Endodermal cell (in vitro differentiated cells): ENCODE data around the gene SLC25A10. TPM values are rescaled to one million over a fixed set of nuclear protein-coding genes. Genes with fewer than 3 reads are reported as not detected.
A peak's percentile ranks its signal among the peaks of the same experiment; 100 is the strongest.
"Not testable (repeated sequence)": the region's sequence is repeated elsewhere in the genome, so short reads cannot be mapped to it uniquely, and the experiment has no call there.

Experiments used
- DNase-seq: peaks from one replicate; pipeline ENCODE4 v3.0.0-alpha.2; 2017
- H3K27ac ChIP-seq: 2 replicates; pipeline ENCODE4 v1.5.1; 2013; ENCODE audit warnings: mild to moderate bottlenecking, low read depth, low read length, moderate library complexity
- H3K27me3 ChIP-seq: 2 replicates; pipeline ENCODE4 v1.6.1; 2013; ENCODE audit warnings: mild to moderate bottlenecking, low read length, moderate library complexity; ENCODE audit not compliant: insufficient read depth, control insufficient read depth, poor library complexity, severe bottlenecking
- H3K36me3 ChIP-seq: 2 replicates; pipeline ENCODE4 v1.7.0; 2013; ENCODE audit warnings: mild to moderate bottlenecking, low read length, moderate library complexity; ENCODE audit not compliant: control insufficient read depth, insufficient read depth
- H3K4me1 ChIP-seq: one replicate; pipeline ENCODE4 v1.7.0; 2013; ENCODE audit warnings: low read length; ENCODE audit not compliant: control insufficient read depth, insufficient read depth
- H3K4me3 ChIP-seq: 2 replicates; pipeline ENCODE4 v1.5.1; 2013; ENCODE audit warnings: mild to moderate bottlenecking, low read length, moderate library complexity
- H3K9ac ChIP-seq: 2 replicates; pipeline ENCODE4 v1.6.1; 2013; ENCODE audit warnings: mild to moderate bottlenecking, low read length, moderate library complexity; ENCODE audit not compliant: poor library complexity, severe bottlenecking; ENCODE audit errors: extremely low read depth
- H3K9me3 ChIP-seq: 2 replicates; pipeline ENCODE4 v1.6.1; 2013; ENCODE audit warnings: mild to moderate bottlenecking, low read length, moderate library complexity; ENCODE audit not compliant: control insufficient read depth
- H3K27ac Mint-ChIP-seq: 2 replicates; pipeline ENCODE4 v1.8.0; 2020; ENCODE audit warnings: mixed read lengths
- H3K27me3 Mint-ChIP-seq: 2 replicates; pipeline ENCODE4 v1.8.0; 2021; ENCODE audit warnings: mild to moderate bottlenecking, mixed read lengths; ENCODE audit not compliant: insufficient read depth
- H3K36me3 Mint-ChIP-seq: 2 replicates; pipeline ENCODE4 v1.8.0; 2020; ENCODE audit warnings: low read depth, mixed read lengths
- H3K4me1 Mint-ChIP-seq: 2 replicates; pipeline ENCODE4 v1.8.0; 2020; ENCODE audit warnings: mixed read lengths
- H3K4me3 Mint-ChIP-seq: 2 replicates; pipeline ENCODE4 v1.8.0; 2020; ENCODE audit warnings: mild to moderate bottlenecking, moderate library complexity, mixed read lengths
- H3K9me3 Mint-ChIP-seq: 2 replicates; pipeline ENCODE4 v1.8.0; 2020; ENCODE audit warnings: mild to moderate bottlenecking, mixed read lengths
- WGBS, 2 experiments: methylation state at CpG; one replicate each; pipeline versions ENCODE4 v1.1.5 to v1.1.7; 2013; ENCODE audit warnings: missing lambda C conversion rate in 2 of 2, mixed read lengths in 1 of 2; ENCODE audit not compliant: insufficient coverage in 1 of 2, insufficient read length in 1 of 2; 5-methylcytosine and 5-hydroxymethylcytosine counted together
- total RNA-seq, 2 donors: library from RNA; stranded (reverse); fragmentation: NEBNext Ultra II Directional in 1 of 2; extraction: Animal tissue kit (Norgen Biotek cat#: 25700) in 1 of 2; gene quantifications; 2 replicates in 1 of 2; 3 replicates in 1 of 2; pipeline ENCODE4 v1.2.1, GENCODE V29; 2021
- TF ChIP-seq, protein P1 (sequence below): fragments of 200-600 bp; sonication (generic); conservative IDR thresholded peaks from 2 replicates; pipeline ENCODE4 v1.5.0; 2021; ENCODE audit warnings: antibody characterized with exemption, mild to moderate bottlenecking

Gene SLC25A10
- total RNA-seq, 2 donors from 2014 or later, result 24.8 to 37.6 TPM

DNA sequence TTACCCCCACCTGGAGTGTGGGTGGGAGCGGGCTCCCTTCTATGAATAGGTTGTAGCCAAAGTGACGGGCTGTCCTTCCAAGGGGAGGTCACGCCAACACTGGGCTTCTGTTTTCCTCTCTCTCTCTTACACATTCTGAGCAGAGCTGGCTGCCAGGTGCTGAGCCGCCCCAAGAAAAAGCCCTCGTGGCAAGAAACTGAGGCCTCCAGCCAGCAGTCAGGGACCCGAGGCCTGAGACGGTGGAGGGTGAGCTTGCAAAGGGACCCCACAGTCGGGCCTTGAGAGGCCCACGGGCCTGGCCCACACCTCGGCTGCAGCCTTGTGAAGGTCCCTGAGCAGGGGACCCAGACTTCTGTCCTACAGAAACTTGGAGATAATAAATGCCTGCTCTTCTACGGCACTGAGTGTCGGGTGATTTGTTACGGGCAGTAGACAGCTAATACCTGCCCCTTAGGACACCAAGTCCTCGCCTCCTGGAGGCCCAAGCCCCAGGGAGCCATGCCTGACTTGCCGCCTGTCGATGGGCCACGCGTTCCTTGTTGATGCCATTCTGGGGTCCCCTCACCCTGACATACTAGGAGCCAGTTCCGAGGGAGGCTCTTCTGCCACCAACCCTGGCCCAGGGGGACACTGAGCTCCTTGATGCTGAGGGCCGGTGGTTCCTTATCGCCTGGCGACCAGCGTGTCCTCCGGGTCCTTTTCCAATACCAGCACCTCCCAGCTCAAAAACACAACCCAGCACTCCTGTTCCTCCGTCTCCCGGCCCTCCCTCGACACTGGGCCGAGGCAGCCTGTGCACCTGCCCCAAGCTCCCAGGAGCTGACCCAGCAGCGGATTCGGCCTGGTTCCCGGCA, 26.1 kb downstream of the SLC25A10 start:
- Mint-ChIP-seq H3K36me3 (no peaks in the 10 kb centered on the region), H3K9me3 (no peaks in the 10 kb centered on the region), H3K27me3 (peaks cover 7% of the 10 kb centered on the region), H3K27ac (no peak overlapping the region), H3K4me3 (no peak overlapping the region), H3K4me1 (peaks cover 2% of the 10 kb centered on the region)
- no peaks in the 10 kb centered on the region for H3K4me1 ChIP-seq
- DNase-seq, result no peak
- H3K36me3 ChIP-seq, result no peaks in the 10 kb centered on the region
- H3K9ac ChIP-seq, result no peak overlapping the region
- peaks cover 5% of the 10 kb centered on the region for H3K27me3 ChIP-seq
- no peak overlapping the region for H3K4me3 ChIP-seq
- TF ChIP-seq, protein P1, sequence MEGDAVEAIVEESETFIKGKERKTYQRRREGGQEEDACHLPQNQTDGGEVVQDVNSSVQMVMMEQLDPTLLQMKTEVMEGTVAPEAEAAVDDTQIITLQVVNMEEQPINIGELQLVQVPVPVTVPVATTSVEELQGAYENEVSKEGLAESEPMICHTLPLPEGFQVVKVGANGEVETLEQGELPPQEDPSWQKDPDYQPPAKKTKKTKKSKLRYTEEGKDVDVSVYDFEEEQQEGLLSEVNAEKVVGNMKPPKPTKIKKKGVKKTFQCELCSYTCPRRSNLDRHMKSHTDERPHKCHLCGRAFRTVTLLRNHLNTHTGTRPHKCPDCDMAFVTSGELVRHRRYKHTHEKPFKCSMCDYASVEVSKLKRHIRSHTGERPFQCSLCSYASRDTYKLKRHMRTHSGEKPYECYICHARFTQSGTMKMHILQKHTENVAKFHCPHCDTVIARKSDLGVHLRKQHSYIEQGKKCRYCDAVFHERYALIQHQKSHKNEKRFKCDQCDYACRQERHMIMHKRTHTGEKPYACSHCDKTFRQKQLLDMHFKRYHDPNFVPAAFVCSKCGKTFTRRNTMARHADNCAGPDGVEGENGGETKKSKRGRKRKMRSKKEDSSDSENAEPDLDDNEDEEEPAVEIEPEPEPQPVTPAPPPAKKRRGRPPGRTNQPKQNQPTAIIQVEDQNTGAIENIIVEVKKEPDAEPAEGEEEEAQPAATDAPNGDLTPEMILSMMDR, result no peak
- WGBS, 2 experiments, result 93 to 96% methylated on average over 15 to 31 of the region's 31 CpGs
- H3K9me3 ChIP-seq, result no peaks in the 10 kb centered on the region
- no peak overlapping the region for H3K27ac ChIP-seq

DNA sequence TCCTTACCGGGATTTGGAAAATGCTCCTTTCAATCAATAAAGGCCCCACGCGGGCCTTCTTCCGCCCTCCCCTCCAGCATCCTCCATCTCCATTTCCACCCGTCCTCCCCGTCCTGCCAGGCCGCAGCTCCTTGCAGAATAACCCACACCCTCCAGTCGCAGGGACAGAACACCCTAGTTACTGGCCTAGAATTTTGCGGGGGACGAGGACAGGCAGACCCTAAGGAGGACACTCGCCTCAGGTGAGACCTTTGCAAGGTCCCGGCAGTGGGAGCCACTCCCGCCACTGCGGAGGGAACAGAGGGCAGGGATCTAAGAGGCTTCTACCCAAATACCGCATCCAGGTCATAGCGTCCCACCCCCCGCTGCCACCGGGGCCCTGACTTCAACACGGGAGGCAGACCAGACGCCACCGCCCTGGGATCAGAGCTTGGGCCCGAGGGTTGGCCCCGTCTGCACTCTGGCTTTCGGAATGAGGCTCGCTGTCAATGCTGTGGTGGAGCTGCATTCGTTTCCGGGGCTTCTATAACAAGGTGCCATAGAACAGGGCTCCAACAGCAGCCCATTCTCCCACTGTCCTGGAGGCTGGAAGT, 26.8 kb downstream of the SLC25A10 start:
- no peak overlapping the region for H3K27ac ChIP-seq
- TF ChIP-seq, protein P1, result no peak
- no peak overlapping the region for H3K27ac Mint-ChIP-seq

DNA sequence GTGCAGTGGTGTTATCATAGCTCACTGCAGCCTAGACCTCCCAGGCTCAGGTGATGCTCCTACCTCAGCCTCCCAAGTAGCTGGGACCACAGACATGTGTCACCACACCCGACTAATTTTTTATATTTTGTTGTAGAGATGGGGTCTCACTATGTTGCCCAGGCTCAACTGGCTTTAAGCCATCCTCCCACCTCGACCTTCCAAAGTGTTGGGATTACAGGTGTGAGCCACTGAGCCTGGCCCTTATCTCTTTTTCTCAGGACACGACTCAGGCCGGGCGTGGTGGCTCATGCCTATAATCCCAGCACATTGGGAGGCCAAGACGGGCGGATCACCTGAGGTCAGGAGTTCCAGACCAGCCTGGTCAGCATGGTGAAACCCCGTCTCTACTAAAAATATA, 27.5 kb downstream of the SLC25A10 start:
- H3K36me3 ChIP-seq, H3K4me1 Mint-ChIP-seq, H3K27ac ChIP-seq, H3K9me3 Mint-ChIP-seq, H3K27me3 ChIP-seq, DNase-seq, H3K36me3 Mint-ChIP-seq, H3K4me3 ChIP-seq, H3K27ac Mint-ChIP-seq, H3K4me1 ChIP-seq, H3K9ac ChIP-seq, H3K4me3 Mint-ChIP-seq, H3K9me3 ChIP-seq, H3K27me3 Mint-ChIP-seq: not testable (repeated sequence)
- WGBS, 2 experiments, result 89 to 94% methylated on average over 3 to 8 of the region's 8 CpGs

More for the DNA sequence above, 26.8 kb downstream of the SLC25A10 start:
- Histone ChIP-seq H3K9me3 (no peaks in the 10 kb centered on the region), H3K27me3 (no peaks in the 10 kb centered on the region), H3K36me3 (no peaks in the 10 kb centered on the region), H3K9ac (no peak overlapping the region), H3K4me1 (no peaks in the 10 kb centered on the region), H3K4me3 (no peak overlapping the region)
- no peaks in the 10 kb centered on the region for H3K36me3 Mint-ChIP-seq
- H3K27me3 Mint-ChIP-seq, result peaks cover 5% of the 10 kb centered on the region
- H3K4me1 Mint-ChIP-seq, result peaks cover 2% of the 10 kb centered on the region
- no peaks in the 10 kb centered on the region for H3K9me3 Mint-ChIP-seq
- DNase-seq, result peak; percentile 63
- no peak overlapping the region for H3K4me3 Mint-ChIP-seq
- 86 to 89% methylated on average over 13 to 27 of the region's 27 CpGs for WGBS, 2 experiments
